Mesothelial cell of epicardium (in vitro differentiated cells): Measurements from ENCODE around the gene MAML2. TPM values are rescaled to one million over a fixed set of nuclear protein-coding genes. Genes with fewer than 3 reads are reported as not detected.

Experiments
- DNase-seq, 2 experiments: peaks; one replicate each; pipeline ENCODE4 v3.0.0; 2021; ENCODE audit warnings: low spot score in 2 of 2; ENCODE audit not compliant: unreplicated experiment in 2 of 2
- H3K27ac Mint-ChIP-seq: 2 replicates; pipeline ENCODE4 v1.8.0; 2021; ENCODE audit warnings: mixed read lengths
- H3K27me3 Mint-ChIP-seq: 2 replicates; pipeline ENCODE4 v1.8.0; 2021; ENCODE audit warnings: low read depth, mixed read lengths
- H3K36me3 Mint-ChIP-seq: 2 replicates; pipeline ENCODE4 v1.8.0; 2021; ENCODE audit warnings: mixed read lengths
- H3K4me1 Mint-ChIP-seq: 2 replicates; pipeline ENCODE4 v1.8.0; 2021; ENCODE audit warnings: mixed read lengths
- H3K4me3 Mint-ChIP-seq: 2 replicates; pipeline ENCODE4 v1.8.0; 2021; ENCODE audit warnings: mild to moderate bottlenecking, moderate library complexity, mixed read lengths
- H3K9me3 Mint-ChIP-seq: 2 replicates; pipeline ENCODE4 v1.8.0; 2021; ENCODE audit warnings: mixed read lengths
- total RNA-seq: library from RNA; stranded (reverse); gene quantifications from 3 replicates; pipeline ENCODE4 v1.2.1, GENCODE V29; 2021
- TF ChIP-seq, protein P1 (sequence below): fragments of 200-600 bp; sonication (generic); IDR thresholded peaks from one replicate; pipeline ENCODE4 v1.5.0; 2021; ENCODE audit warnings: antibody characterized with exemption; ENCODE audit not compliant: unreplicated experiment

Gene MAML2
- total RNA-seq, 1 donor from 2014 or later: 38.3 TPM

GRCh38 chr11:96215826-96216225 is 127.2 kb downstream of the MAML2 start:
- H3K4me1 Mint-ChIP-seq: peaks cover 74% of the 10 kb centered on the region
- no peaks in the 10 kb centered on the region for H3K36me3 Mint-ChIP-seq
- DNase-seq: no peak
- no peak overlapping the region for H3K4me3 Mint-ChIP-seq
- TF ChIP-seq, protein P1, sequence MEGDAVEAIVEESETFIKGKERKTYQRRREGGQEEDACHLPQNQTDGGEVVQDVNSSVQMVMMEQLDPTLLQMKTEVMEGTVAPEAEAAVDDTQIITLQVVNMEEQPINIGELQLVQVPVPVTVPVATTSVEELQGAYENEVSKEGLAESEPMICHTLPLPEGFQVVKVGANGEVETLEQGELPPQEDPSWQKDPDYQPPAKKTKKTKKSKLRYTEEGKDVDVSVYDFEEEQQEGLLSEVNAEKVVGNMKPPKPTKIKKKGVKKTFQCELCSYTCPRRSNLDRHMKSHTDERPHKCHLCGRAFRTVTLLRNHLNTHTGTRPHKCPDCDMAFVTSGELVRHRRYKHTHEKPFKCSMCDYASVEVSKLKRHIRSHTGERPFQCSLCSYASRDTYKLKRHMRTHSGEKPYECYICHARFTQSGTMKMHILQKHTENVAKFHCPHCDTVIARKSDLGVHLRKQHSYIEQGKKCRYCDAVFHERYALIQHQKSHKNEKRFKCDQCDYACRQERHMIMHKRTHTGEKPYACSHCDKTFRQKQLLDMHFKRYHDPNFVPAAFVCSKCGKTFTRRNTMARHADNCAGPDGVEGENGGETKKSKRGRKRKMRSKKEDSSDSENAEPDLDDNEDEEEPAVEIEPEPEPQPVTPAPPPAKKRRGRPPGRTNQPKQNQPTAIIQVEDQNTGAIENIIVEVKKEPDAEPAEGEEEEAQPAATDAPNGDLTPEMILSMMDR: no peak
- H3K27ac Mint-ChIP-seq: peak overlapping the region; percentile 92
- H3K9me3 Mint-ChIP-seq: no peaks in the 10 kb centered on the region
- H3K27me3 Mint-ChIP-seq: no peaks in the 10 kb centered on the region

- Mint-ChIP-seq H3K36me3 (no peaks in the 10 kb centered on the region), H3K9me3 (no peaks in the 10 kb centered on the region), H3K4me3 (no peak overlapping the region), H3K4me1 (peaks cover 69% of the 10 kb centered on the region), H3K27me3 (no peaks in the 10 kb centered on the region), H3K27ac (peak overlapping the region; percentile 92)
- TF ChIP-seq, protein P1: no peak
- no peak for DNase-seq
These were observed 127.7 kb downstream of the MAML2 start for GRCh38 chr11:96215110-96215782.

GRCh38 chr11:96214777-96215109 is 128.3 kb downstream of the MAML2 start:
- TF ChIP-seq, protein P1: no peak
- no peaks in the 10 kb centered on the region for H3K27me3 Mint-ChIP-seq
- no peak for DNase-seq
- peak overlapping the region; percentile 92 for H3K27ac Mint-ChIP-seq
- H3K9me3 Mint-ChIP-seq: no peaks in the 10 kb centered on the region
- no peaks in the 10 kb centered on the region for H3K36me3 Mint-ChIP-seq
- H3K4me3 Mint-ChIP-seq: no peak overlapping the region
- H3K4me1 Mint-ChIP-seq: peaks cover 65% of the 10 kb centered on the region

- Mint-ChIP-seq H3K4me3 (no peak overlapping the region), H3K27ac (no peak overlapping the region), H3K4me1 (peaks cover 63% of the 10 kb centered on the region), H3K9me3 (no peaks in the 10 kb centered on the region), H3K27me3 (no peaks in the 10 kb centered on the region), H3K36me3 (no peaks in the 10 kb centered on the region)
- no peak for DNase-seq
- TF ChIP-seq, protein P1: no peak
These were observed 129.5 kb downstream of the MAML2 start for GRCh38 chr11:96213500-96213899.

DNA sequence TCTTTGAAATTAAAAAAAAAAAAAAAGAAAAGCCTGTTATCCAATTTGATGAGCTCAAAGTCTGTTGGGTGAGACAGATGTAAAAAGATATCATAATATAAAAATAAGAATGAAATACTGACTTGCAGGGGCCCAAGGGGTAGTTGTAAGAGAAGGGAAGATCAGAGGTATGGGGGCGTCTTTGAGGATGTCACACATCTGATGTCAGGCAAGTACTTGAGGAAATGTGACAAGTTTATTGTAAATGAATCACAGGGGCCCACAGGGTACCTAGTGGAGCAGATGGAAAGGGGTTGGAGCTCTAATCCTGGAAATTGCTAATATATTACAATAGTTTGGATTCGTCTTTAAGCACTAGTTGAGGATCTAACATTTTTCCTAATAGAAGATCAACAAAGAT is 131.6 kb downstream of the MAML2 start:
- Mint-ChIP-seq H3K36me3 (no peaks in the 10 kb centered on the region), H3K4me1 (peaks cover 65% of the 10 kb centered on the region), H3K4me3 (no peak overlapping the region), H3K27ac (peak overlapping the region; percentile 3), H3K27me3 (no peaks in the 10 kb centered on the region), H3K9me3 (no peaks in the 10 kb centered on the region)
- TF ChIP-seq, protein P1: no peak
- DNase-seq: no peak
